ENCODE measurements around the gene NLRC3.
A peak's percentile ranks its signal among the peaks of the same experiment; 100 is the strongest.

Gene NLRC3

DNA sequence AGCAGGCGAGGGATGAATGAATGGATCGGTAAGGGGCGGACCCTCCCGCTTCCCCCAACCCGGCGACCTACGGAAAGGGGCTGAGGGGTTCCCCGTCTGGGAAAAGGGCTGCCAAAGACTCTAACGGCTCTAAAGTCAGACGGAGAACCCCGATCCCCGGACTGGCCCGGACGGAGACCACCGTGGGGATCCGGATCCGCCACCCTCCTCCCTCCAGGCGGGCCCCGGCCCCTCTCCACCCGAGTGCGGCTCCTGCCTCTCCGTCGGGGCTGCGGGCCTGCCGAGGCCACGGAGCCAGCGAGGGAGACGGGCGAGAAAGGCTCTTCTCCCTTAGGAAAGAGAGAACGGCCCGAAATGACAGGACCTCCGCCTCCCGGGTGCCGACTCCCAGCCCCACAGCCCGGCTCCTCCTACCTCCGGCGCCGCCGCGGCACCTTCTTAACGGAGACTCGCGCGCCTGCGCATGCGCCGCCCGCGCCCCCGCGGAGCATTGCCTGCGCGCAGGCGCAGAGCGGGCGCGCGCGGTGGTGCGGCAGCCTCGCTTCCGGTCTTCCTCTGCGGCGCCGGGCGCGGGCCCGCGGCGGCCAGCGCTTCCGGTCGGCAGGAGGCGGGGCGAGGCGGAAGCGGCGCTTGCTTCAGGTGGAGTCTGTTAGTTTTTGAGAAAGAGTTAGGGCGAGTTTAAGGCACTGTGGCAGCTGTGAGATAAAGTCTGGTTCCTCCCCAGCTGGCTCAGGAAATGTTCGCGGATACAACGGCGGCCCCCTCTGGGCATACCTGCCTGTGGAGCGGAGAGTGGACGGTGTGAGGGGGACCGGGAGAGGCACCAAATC, 34.2 kb upstream of the NLRC3 start, which contains the start of gene SLX4:
SLX4 (minus strand) TSS at position 461 of the 830 bp plus-strand sequence. CDS start 2,642 bp downstream, outside the sequence.
- ATAC-seq, result peak; percentile 91
- TF ChIP-seq, protein P1, sequence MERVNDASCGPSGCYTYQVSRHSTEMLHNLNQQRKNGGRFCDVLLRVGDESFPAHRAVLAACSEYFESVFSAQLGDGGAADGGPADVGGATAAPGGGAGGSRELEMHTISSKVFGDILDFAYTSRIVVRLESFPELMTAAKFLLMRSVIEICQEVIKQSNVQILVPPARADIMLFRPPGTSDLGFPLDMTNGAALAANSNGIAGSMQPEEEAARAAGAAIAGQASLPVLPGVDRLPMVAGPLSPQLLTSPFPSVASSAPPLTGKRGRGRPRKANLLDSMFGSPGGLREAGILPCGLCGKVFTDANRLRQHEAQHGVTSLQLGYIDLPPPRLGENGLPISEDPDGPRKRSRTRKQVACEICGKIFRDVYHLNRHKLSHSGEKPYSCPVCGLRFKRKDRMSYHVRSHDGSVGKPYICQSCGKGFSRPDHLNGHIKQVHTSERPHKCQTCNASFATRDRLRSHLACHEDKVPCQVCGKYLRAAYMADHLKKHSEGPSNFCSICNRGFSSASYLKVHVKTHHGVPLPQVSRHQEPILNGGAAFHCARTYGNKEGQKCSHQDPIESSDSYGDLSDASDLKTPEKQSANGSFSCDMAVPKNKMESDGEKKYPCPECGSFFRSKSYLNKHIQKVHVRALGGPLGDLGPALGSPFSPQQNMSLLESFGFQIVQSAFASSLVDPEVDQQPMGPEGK (CRISPR knock-in tag; IDR thresholded peaks at IDR 0.05; ENCODE audit: borderline replicate concordance), result no peak
- TF ChIP-seq BACH2 (CRISPR knock-in tag; IDR thresholded peaks at IDR 0.05; ENCODE audit: borderline replicate concordance) (no peak), TCF4 (CRISPR knock-in tag; IDR thresholded peaks at IDR 0.05; ENCODE audit: borderline replicate concordance) (no peak), PPARA (CRISPR knock-in tag; IDR thresholded peaks at IDR 0.05; ENCODE audit: borderline replicate concordance) (no peak), OSR1 (CRISPR knock-in tag; IDR thresholded peaks at IDR 0.05) (no peak), ZC3H10 (CRISPR knock-in tag; IDR thresholded peaks at IDR 0.05) (no peak)

DNA sequence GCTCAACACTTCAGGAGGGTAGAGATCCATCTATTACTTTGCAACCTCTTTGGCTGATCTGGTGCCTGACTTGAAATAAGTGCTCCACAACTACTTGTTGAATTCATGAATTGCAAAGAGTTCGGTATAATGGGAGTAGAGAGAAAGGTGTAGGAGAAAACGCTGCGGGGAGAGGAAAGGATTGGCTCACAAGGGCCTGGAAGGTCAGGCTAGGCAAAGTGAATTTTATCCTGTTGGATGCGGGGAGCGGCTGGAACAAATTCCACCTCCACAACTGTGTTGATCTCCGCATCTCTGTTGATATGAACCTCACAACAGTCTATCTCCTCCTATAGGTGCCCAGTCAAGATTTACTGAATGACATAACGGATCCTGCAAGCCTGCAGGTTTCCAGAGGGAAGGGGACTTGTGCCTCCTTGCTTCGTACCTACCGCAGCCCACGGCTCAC, 33.5 kb upstream of the NLRC3 start:
- TF ChIP-seq, protein P2, sequence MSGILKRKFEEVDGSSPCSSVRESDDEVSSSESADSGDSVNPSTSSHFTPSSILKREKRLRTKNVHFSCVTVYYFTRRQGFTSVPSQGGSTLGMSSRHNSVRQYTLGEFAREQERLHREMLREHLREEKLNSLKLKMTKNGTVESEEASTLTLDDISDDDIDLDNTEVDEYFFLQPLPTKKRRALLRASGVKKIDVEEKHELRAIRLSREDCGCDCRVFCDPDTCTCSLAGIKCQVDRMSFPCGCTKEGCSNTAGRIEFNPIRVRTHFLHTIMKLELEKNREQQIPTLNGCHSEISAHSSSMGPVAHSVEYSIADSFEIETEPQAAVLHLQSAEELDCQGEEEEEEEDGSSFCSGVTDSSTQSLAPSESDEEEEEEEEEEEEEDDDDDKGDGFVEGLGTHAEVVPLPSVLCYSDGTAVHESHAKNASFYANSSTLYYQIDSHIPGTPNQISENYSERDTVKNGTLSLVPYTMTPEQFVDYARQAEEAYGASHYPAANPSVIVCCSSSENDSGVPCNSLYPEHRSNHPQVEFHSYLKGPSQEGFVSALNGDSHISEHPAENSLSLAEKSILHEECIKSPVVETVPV (CRISPR knock-in tag; IDR thresholded peaks at IDR 0.05), result no peak
- TF ChIP-seq ARNTL (CRISPR knock-in tag; IDR thresholded peaks at IDR 0.05; ENCODE audit: borderline replicate concordance, low read depth), result no peak
- TF ChIP-seq BACH2 (CRISPR knock-in tag; IDR thresholded peaks at IDR 0.05; ENCODE audit: borderline replicate concordance), result no peak
- no peak for TF ChIP-seq SNAI2 (CRISPR knock-in tag; IDR thresholded peaks at IDR 0.05)
- TF ChIP-seq ESRRG (CRISPR knock-in tag; IDR thresholded peaks at IDR 0.05), result no peak
- TF ChIP-seq, protein P3, sequence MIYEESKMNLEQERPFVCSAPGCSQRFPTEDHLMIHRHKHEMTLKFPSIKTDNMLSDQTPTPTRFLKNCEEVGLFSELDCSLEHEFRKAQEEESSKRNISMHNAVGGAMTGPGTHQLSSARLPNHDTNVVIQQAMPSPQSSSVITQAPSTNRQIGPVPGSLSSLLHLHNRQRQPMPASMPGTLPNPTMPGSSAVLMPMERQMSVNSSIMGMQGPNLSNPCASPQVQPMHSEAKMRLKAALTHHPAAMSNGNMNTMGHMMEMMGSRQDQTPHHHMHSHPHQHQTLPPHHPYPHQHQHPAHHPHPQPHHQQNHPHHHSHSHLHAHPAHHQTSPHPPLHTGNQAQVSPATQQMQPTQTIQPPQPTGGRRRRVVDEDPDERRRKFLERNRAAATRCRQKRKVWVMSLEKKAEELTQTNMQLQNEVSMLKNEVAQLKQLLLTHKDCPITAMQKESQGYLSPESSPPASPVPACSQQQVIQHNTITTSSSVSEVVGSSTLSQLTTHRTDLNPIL (CRISPR knock-in tag; IDR thresholded peaks at IDR 0.05; ENCODE audit: low read depth), result no peak
- no peak for TF ChIP-seq ZNF70 (CRISPR knock-in tag; IDR thresholded peaks at IDR 0.05)
- no peak for TF ChIP-seq GLIS3 (CRISPR knock-in tag; IDR thresholded peaks at IDR 0.05)
- TF ChIP-seq, protein P4, sequence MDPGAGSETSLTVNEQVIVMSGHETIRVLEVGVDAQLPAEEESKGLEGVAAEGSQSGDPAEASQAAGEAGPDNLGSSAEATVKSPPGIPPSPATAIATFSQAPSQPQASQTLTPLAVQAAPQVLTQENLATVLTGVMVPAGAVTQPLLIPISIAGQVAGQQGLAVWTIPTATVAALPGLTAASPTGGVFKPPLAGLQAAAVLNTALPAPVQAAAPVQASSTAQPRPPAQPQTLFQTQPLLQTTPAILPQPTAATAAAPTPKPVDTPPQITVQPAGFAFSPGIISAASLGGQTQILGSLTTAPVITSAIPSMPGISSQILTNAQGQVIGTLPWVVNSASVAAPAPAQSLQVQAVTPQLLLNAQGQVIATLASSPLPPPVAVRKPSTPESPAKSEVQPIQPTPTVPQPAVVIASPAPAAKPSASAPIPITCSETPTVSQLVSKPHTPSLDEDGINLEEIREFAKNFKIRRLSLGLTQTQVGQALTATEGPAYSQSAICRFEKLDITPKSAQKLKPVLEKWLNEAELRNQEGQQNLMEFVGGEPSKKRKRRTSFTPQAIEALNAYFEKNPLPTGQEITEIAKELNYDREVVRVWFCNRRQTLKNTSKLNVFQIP (CRISPR knock-in tag; IDR thresholded peaks at IDR 0.05; ENCODE audit: borderline replicate concordance, low read depth), result no peak
- TF ChIP-seq CSDC2 (CRISPR knock-in tag; IDR thresholded peaks at IDR 0.05), result no peak
- no peak for TF ChIP-seq ZFP30 (CRISPR knock-in tag; IDR thresholded peaks at IDR 0.05)
- TF ChIP-seq TOX (CRISPR knock-in tag; IDR thresholded peaks at IDR 0.05; ENCODE audit: borderline replicate concordance), result no peak
- no peak for TF ChIP-seq ZFP3 (CRISPR knock-in tag; IDR thresholded peaks at IDR 0.05)
- no peak for TF ChIP-seq ZC3H10 (CRISPR knock-in tag; IDR thresholded peaks at IDR 0.05)
- TF ChIP-seq, protein P5, sequence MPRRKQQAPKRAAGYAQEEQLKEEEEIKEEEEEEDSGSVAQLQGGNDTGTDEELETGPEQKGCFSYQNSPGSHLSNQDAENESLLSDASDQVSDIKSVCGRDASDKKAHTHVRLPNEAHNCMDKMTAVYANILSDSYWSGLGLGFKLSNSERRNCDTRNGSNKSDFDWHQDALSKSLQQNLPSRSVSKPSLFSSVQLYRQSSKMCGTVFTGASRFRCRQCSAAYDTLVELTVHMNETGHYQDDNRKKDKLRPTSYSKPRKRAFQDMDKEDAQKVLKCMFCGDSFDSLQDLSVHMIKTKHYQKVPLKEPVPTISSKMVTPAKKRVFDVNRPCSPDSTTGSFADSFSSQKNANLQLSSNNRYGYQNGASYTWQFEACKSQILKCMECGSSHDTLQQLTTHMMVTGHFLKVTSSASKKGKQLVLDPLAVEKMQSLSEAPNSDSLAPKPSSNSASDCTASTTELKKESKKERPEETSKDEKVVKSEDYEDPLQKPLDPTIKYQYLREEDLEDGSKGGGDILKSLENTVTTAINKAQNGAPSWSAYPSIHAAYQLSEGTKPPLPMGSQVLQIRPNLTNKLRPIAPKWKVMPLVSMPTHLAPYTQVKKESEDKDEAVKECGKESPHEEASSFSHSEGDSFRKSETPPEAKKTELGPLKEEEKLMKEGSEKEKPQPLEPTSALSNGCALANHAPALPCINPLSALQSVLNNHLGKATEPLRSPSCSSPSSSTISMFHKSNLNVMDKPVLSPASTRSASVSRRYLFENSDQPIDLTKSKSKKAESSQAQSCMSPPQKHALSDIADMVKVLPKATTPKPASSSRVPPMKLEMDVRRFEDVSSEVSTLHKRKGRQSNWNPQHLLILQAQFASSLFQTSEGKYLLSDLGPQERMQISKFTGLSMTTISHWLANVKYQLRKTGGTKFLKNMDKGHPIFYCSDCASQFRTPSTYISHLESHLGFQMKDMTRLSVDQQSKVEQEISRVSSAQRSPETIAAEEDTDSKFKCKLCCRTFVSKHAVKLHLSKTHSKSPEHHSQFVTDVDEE (CRISPR knock-in tag; IDR thresholded peaks at IDR 0.05), result no peak
- ATAC-seq, result no peak; the same call in 2 of the 3 replicates
